Measurements from ENCODE around the gene KCNG2.

The KCNG2 gene

DNA sequence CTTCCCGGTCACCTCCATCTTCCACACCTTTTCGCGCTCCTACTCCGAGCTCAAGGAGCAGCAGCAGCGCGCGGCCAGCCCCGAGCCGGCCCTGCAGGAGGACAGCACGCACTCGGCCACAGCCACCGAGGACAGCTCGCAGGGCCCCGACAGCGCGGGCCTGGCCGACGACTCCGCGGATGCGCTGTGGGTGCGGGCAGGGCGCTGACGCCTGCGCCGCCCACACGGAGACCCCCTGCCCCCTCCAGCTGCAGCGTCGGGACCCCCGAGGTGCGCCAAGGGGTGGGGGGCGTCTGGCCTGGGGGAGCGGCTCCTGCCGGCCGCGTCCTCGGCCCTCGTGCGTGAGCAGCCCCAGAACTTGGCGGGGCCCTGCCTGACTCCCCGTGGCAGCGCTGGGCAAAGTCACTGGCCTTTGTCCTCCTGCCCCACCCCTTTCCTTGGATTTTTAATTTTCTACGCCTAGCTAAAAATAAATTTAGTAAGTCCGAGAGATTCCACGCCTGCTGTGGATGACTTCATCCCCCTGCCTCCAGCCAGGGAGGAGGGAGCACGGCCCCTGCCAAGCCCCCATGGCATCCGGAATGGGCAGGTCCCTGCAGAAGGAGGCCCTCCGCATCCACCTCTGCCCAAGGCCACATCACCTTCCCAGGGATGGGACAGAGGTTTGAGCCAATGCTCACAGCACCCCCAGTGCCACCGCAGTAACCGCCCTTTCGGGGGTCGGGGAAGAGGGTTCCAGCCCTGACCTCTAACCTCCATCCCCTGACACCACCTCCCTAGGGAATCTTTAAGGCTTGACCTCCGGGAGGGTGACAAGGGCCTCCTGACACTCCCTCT lies 102.1 kb downstream of the KCNG2 start:
- no peaks in the 10 kb centered on the region for H3K27me3 ChIP-seq (ENCODE audit: control insufficient read depth, insufficient read depth, low read length)
- peaks cover 3% of the 10 kb centered on the region for H3K9me3 ChIP-seq (ENCODE audit: control insufficient read depth, insufficient read depth, low read length)
- no peak overlapping the region for H3K4me3 ChIP-seq (ENCODE audit: low read depth, low read length)
- peaks cover 10% of the 10 kb centered on the region for H3K36me3 ChIP-seq (ENCODE audit: control insufficient read depth, insufficient read depth, low read length)
- no peaks in the 10 kb centered on the region for H3K4me1 ChIP-seq (ENCODE audit: control insufficient read depth, insufficient read depth, low read length)
- no peak overlapping the region for H3K9ac ChIP-seq (ENCODE audit: low read depth, low read length)

- no peak overlapping the region for H3K9ac ChIP-seq (ENCODE audit: low read depth, low read length)
- no peaks in the 10 kb centered on the region for H3K27me3 ChIP-seq (ENCODE audit: control insufficient read depth, insufficient read depth, low read length)
- peaks cover 10% of the 10 kb centered on the region for H3K36me3 ChIP-seq (ENCODE audit: control insufficient read depth, insufficient read depth, low read length)
- H3K9me3 ChIP-seq (ENCODE audit: control insufficient read depth, insufficient read depth, low read length): peaks cover 3% of the 10 kb centered on the region
- H3K4me3 ChIP-seq (ENCODE audit: low read depth, low read length): no peak overlapping the region
- H3K4me1 ChIP-seq (ENCODE audit: control insufficient read depth, insufficient read depth, low read length): no peaks in the 10 kb centered on the region
These were observed 103.2 kb downstream of the KCNG2 start for GRCh38 chr18:79900610-79901570.

GRCh38 chr18:79901665-79902064 lies 103.9 kb downstream of the KCNG2 start:
- H3K4me1 ChIP-seq (ENCODE audit: control insufficient read depth, insufficient read depth, low read length): no peaks in the 10 kb centered on the region
- peaks cover 10% of the 10 kb centered on the region for H3K36me3 ChIP-seq (ENCODE audit: control insufficient read depth, insufficient read depth, low read length)
- H3K9me3 ChIP-seq (ENCODE audit: control insufficient read depth, insufficient read depth, low read length): peaks cover 3% of the 10 kb centered on the region
- H3K27me3 ChIP-seq (ENCODE audit: control insufficient read depth, insufficient read depth, low read length): no peaks in the 10 kb centered on the region
- no peak overlapping the region for H3K4me3 ChIP-seq (ENCODE audit: low read depth, low read length)
- H3K9ac ChIP-seq (ENCODE audit: low read depth, low read length): no peak overlapping the region

- peaks cover 10% of the 10 kb centered on the region for H3K36me3 ChIP-seq (ENCODE audit: control insufficient read depth, insufficient read depth, low read length)
- no peaks in the 10 kb centered on the region for H3K4me1 ChIP-seq (ENCODE audit: control insufficient read depth, insufficient read depth, low read length)
- no peaks in the 10 kb centered on the region for H3K27me3 ChIP-seq (ENCODE audit: control insufficient read depth, insufficient read depth, low read length)
- no peak overlapping the region for H3K9ac ChIP-seq (ENCODE audit: low read depth, low read length)
- no peak overlapping the region for H3K4me3 ChIP-seq (ENCODE audit: low read depth, low read length)
- H3K9me3 ChIP-seq (ENCODE audit: control insufficient read depth, insufficient read depth, low read length): peaks cover 3% of the 10 kb centered on the region
These were observed 104.3 kb downstream of the KCNG2 start for GRCh38 chr18:79902075-79902474.

DNA sequence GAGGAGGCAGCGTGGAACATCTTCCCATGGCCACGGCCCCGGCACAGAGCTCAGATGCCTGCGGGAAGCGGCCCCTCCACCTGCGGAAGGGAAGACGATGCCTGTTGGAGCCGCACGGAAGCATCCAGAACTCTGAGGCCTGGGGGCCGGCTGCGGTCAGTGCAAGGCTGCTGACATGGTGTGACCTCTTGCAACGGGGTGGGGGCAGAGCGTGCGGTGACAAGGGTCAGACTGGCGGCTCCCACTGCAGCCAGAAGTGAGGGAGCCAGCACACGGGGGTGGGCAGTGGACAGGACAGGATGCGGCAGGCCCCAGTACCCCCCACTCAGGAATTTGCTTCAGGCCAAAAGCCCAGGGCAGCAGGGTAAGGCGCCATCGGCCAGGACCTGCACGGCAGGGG lies 104.9 kb downstream of the KCNG2 start:
- no peaks in the 10 kb centered on the region for H3K27me3 ChIP-seq (ENCODE audit: control insufficient read depth, insufficient read depth, low read length)
- H3K36me3 ChIP-seq (ENCODE audit: control insufficient read depth, insufficient read depth, low read length): peaks cover 10% of the 10 kb centered on the region
- H3K9me3 ChIP-seq (ENCODE audit: control insufficient read depth, insufficient read depth, low read length): peaks cover under 1% of the 10 kb centered on the region
- no peaks in the 10 kb centered on the region for H3K4me1 ChIP-seq (ENCODE audit: control insufficient read depth, insufficient read depth, low read length)
- no peak overlapping the region for H3K9ac ChIP-seq (ENCODE audit: low read depth, low read length)
- H3K4me3 ChIP-seq (ENCODE audit: low read depth, low read length): no peak overlapping the region

GRCh38 chr18:79903071-79903635 lies 105.4 kb downstream of the KCNG2 start:
- H3K4me1 ChIP-seq (ENCODE audit: control insufficient read depth, insufficient read depth, low read length): no peaks in the 10 kb centered on the region
- no peaks in the 10 kb centered on the region for H3K27me3 ChIP-seq (ENCODE audit: control insufficient read depth, insufficient read depth, low read length)
- no peak overlapping the region for H3K9ac ChIP-seq (ENCODE audit: low read depth, low read length)
- no peak overlapping the region for H3K4me3 ChIP-seq (ENCODE audit: low read depth, low read length)
- H3K36me3 ChIP-seq (ENCODE audit: control insufficient read depth, insufficient read depth, low read length): peaks cover 10% of the 10 kb centered on the region
- no peaks in the 10 kb centered on the region for H3K9me3 ChIP-seq (ENCODE audit: control insufficient read depth, insufficient read depth, low read length)

DNA sequence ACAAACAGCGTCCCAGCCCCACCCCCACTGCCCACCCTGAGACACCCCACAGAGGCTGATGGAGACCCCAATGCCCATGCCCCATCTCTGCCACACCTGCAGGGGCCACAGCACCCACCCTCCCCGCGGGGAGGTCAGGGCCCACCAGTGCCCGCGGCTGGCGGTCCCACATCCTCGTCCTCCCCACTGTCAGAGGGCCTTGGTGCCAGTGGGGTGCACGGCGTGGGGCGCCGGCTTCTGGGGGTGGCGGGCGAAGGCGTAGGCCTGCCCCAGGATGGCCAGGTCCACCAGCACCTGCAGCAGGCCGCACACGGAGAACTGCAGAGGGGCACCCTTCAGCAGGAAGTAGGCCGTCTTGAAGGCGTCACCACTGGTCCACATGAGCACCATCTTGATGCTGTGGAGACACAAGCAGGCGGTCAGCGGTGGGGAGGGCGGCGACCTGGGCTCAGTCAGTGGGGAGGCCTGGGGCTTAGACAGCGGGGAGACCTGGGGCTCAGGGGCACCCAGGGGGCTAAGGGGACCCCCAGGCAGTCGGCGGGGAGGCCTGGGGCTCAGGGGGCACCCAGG lies 106.1 kb downstream of the KCNG2 start:
- no peaks in the 10 kb centered on the region for H3K4me1 ChIP-seq (ENCODE audit: control insufficient read depth, insufficient read depth, low read length)
- H3K36me3 ChIP-seq (ENCODE audit: control insufficient read depth, insufficient read depth, low read length): peaks cover 10% of the 10 kb centered on the region
- no peaks in the 10 kb centered on the region for H3K9me3 ChIP-seq (ENCODE audit: control insufficient read depth, insufficient read depth, low read length)
- H3K4me3 ChIP-seq (ENCODE audit: low read depth, low read length): no peak overlapping the region
- H3K9ac ChIP-seq (ENCODE audit: low read depth, low read length): no peak overlapping the region
- H3K27me3 ChIP-seq (ENCODE audit: control insufficient read depth, insufficient read depth, low read length): no peaks in the 10 kb centered on the region

DNA sequence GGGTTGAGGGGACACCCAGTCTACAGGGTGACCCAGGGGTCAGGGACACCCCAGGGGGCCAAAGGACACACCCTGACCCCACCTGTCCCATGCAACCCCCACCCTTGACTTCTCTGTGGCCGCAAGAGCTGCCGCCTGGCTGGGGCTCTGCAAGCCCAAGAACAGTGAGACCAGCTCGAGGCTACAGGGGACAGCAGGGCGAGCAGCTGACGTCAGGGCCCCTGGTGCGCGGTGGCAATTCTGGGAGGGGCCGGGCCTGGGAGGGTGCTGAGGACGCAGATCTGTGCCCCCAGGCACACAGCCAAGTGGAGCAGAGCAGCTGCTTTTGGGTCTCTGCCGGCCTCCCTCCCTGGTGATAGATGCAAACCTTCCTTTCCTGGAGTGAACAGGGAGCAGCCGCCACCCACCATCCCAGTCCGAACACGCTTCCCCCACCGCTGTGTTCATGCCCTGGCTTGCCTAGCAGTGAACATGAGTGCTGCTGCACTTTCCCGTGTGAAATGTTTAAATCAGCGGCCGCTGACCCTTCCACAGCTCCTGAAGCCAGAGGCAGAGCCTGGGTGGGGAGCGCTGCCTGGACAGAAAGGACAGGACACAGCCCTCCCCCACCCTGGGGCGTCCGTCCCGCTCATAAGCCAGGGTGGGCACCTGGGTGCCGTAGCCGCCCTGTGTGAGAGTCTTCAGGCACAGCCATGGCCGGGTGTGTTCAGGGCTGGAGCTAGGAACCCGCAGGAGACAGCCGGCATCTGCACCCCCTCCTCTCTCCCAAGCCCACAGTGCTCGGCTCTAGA lies 106.8 kb downstream of the KCNG2 start:
- Histone ChIP-seq H3K9me3 (ENCODE audit: control insufficient read depth, insufficient read depth, low read length) (no peaks in the 10 kb centered on the region), H3K9ac (ENCODE audit: low read depth, low read length) (no peak overlapping the region), H3K36me3 (ENCODE audit: control insufficient read depth, insufficient read depth, low read length) (peaks cover 10% of the 10 kb centered on the region), H3K4me1 (ENCODE audit: control insufficient read depth, insufficient read depth, low read length) (no peaks in the 10 kb centered on the region), H3K27me3 (ENCODE audit: control insufficient read depth, insufficient read depth, low read length) (no peaks in the 10 kb centered on the region), H3K4me3 (ENCODE audit: low read depth, low read length) (no peak overlapping the region)

- no peaks in the 10 kb centered on the region for H3K9me3 ChIP-seq (ENCODE audit: control insufficient read depth, insufficient read depth, low read length)
- no peaks in the 10 kb centered on the region for H3K4me1 ChIP-seq (ENCODE audit: control insufficient read depth, insufficient read depth, low read length)
- H3K27me3 ChIP-seq (ENCODE audit: control insufficient read depth, insufficient read depth, low read length): no peaks in the 10 kb centered on the region
- no peak overlapping the region for H3K4me3 ChIP-seq (ENCODE audit: low read depth, low read length)
- H3K9ac ChIP-seq (ENCODE audit: low read depth, low read length): no peak overlapping the region
- peaks cover 10% of the 10 kb centered on the region for H3K36me3 ChIP-seq (ENCODE audit: control insufficient read depth, insufficient read depth, low read length)
These were observed 107.7 kb downstream of the KCNG2 start for GRCh38 chr18:79905389-79905911.

- no peaks in the 10 kb centered on the region for H3K27me3 ChIP-seq (ENCODE audit: control insufficient read depth, insufficient read depth, low read length)
- H3K36me3 ChIP-seq (ENCODE audit: control insufficient read depth, insufficient read depth, low read length): peaks cover 10% of the 10 kb centered on the region
These were observed 108.3 kb downstream of the KCNG2 start for GRCh38 chr18:79905993-79906392.

More at GRCh38 chr18:79905993-79906392, 108.3 kb downstream of the KCNG2 start:
- H3K4me1 ChIP-seq (ENCODE audit: control insufficient read depth, insufficient read depth, low read length): no peaks in the 10 kb centered on the region
- no peak overlapping the region for H3K4me3 ChIP-seq (ENCODE audit: low read depth, low read length)
- H3K9me3 ChIP-seq (ENCODE audit: control insufficient read depth, insufficient read depth, low read length): no peaks in the 10 kb centered on the region
- H3K9ac ChIP-seq (ENCODE audit: low read depth, low read length): no peak overlapping the region
